GM12878 (cell line): ENCODE results near the gene DXO. TPM values are rescaled to one million over a fixed set of nuclear protein-coding genes. Genes with fewer than 3 reads are reported as not detected.

Experiments
- ATF3 ChIP-seq: IDR thresholded peaks from 2 replicates; pipeline ENCODE4 v1.6.1; 2011; ENCODE audit warnings: low read depth, mild to moderate bottlenecking, low read length, moderate library complexity, borderline replicate concordance; ENCODE audit errors: extremely low read depth
- BCLAF1 ChIP-seq: fragments of 450-650 bp; IDR thresholded peaks from 2 replicates; pipeline ENCODE4 v1.6.1; 2017; ENCODE audit warnings: antibody characterized with exemption, mild to moderate bottlenecking, moderate library complexity
- BHLHE40 ChIP-seq, 2 experiments: fragments of 450-650 bp in 1 of 2; IDR thresholded peaks; 2 replicates each; pipeline ENCODE4 v1.6.1; 2011 to 2017; ENCODE audit warnings: low read depth in 2 of 2, borderline replicate concordance in 1 of 2, improper control_type of control experiment in 1 of 2, low read length in 1 of 2, mild to moderate bottlenecking in 1 of 2
- E2F8 ChIP-seq: fragments of 450-650 bp; IDR thresholded peaks from 2 replicates; pipeline ENCODE4 v1.6.1; 2018; ENCODE audit warnings: mild to moderate bottlenecking, low read depth, moderate library complexity; ENCODE audit not compliant: partially characterized antibody
- FOXK2 ChIP-seq: fragments of 450-650 bp; IDR thresholded peaks from 2 replicates; pipeline ENCODE4 v1.6.1; 2017; ENCODE audit warnings: mild to moderate bottlenecking, moderate library complexity
- GATAD2B ChIP-seq: fragments of 450-650 bp; conservative IDR thresholded peaks from 2 replicates; pipeline ENCODE4 v1.6.1; 2017; ENCODE audit warnings: low read depth, mild to moderate bottlenecking, moderate library complexity
- KAT2A ChIP-seq: conservative IDR thresholded peaks from 2 replicates; pipeline ENCODE4 v1.6.1; 2011; ENCODE audit warnings: low read depth, low read length; ENCODE audit not compliant: control insufficient read depth
- NFXL1 ChIP-seq: fragments of 450-650 bp; IDR thresholded peaks from 2 replicates; pipeline ENCODE4 v1.6.1; 2017; ENCODE audit warnings: antibody characterized with exemption, mild to moderate bottlenecking, borderline replicate concordance
- NFYB ChIP-seq: IDR thresholded peaks from 2 replicates; pipeline ENCODE4 v1.6.1; 2011; ENCODE audit warnings: low read depth, mild to moderate bottlenecking, low read length, improper control_type of control experiment, moderate library complexity; ENCODE audit not compliant: insufficient read depth
- NKRF ChIP-seq: fragments of 450-650 bp; conservative IDR thresholded peaks from 2 replicates; pipeline ENCODE4 v1.6.1; 2017; ENCODE audit warnings: mild to moderate bottlenecking, moderate library complexity
- PAX5 ChIP-seq: IDR thresholded peaks from 2 replicates; pipeline ENCODE4 v1.6.1; 2011; ENCODE audit warnings: low read depth, low read length, borderline replicate concordance
- RFX5 ChIP-seq: IDR thresholded peaks from 2 replicates; pipeline ENCODE4 v1.6.1; 2011; ENCODE audit warnings: low read depth, low read length, improper control_type of control experiment
- SIN3A ChIP-seq: IDR thresholded peaks from 2 replicates; pipeline ENCODE4 v1.6.1; 2012; ENCODE audit warnings: low read depth, low read length, improper control_type of control experiment
- ZNF24 ChIP-seq: fragments of 450-650 bp; IDR thresholded peaks from 2 replicates; pipeline ENCODE4 v1.6.1; 2017; ENCODE audit warnings: antibody characterized with exemption, mild to moderate bottlenecking
- ZNF622 ChIP-seq: fragments of 450-650 bp; IDR thresholded peaks from 2 replicates; pipeline ENCODE4 v1.6.1; 2017; ENCODE audit warnings: mild to moderate bottlenecking, inconsistent platforms
- polyA plus RNA-seq, 11 experiments: library from polyadenylated mRNA; depleted of rRNA in 4 of 11; unstranded in 6 of 11; stranded (reverse) in 5 of 11; fragments of >200 nt; fragmentation: Nextera tagmentation in 4 of 11; fragmentation: Illumina TruSeq in 1 of 11; extraction: Ambion mirVana in 4 of 11; extraction: Trizol in 1 of 11; gene quantifications; 1 replicate in 1 of 11; 2 replicates in 10 of 11; pipeline versions ENCODE4 v1.2.1 to v1.2.3, GENCODE V29; 2011 to 2016; ENCODE audit warnings: inconsistent platforms in 2 of 11, missing spikeins in 2 of 11, low read depth in 1 of 11
- total RNA-seq, 4 experiments: library from RNA; depleted of rRNA in 3 of 4; stranded (reverse); fragments of >200 nt in 3 of 4; fragmentation: Illumina TruSeq in 1 of 4; extraction: Trizol in 1 of 4; gene quantifications; 2 replicates each; pipeline versions ENCODE4 v1.2.1 to v1.2.3, GENCODE V29; 2013 to 2021

The DXO gene
- total and polyA plus RNA-seq, 10 of the 15 experiments (the other 5 are each of a cell fraction or from before 2014, with no cell fraction given): 4.5 to 21.4 (median 16.3) TPM

GRCh38 chr6:31958741-31959739, 12.9 kb downstream of the DXO start, which contains the start of the genes NELFE and SKIC2 (continued):
- TF ChIP-seq BHLHE40 (IDR thresholded peaks at IDR 0.05; ENCODE audit: borderline replicate concordance in 1 of 2, low read depth in 2 of 2, low read length in 1 of 2): peak; percentile 29 to 65; a peak in 2 of 4 replicates
- TF ChIP-seq BCLAF1: no peak
- TF ChIP-seq NKRF: peak; percentile 88
- TF ChIP-seq KAT2A: no peak
- peak; percentile 82; the same call in 1 of the 2 replicates for TF ChIP-seq ATF3
- TF ChIP-seq GATAD2B: peak; percentile 99
- TF ChIP-seq PAX5: no peak
- peak; percentile 59 for TF ChIP-seq FOXK2
- TF ChIP-seq E2F8: peak; percentile 95
- TF ChIP-seq RFX5: peak; percentile 52; the same call in 1 of the 2 replicates
- peak; percentile 98 for TF ChIP-seq SIN3A
- no peak for TF ChIP-seq NFXL1
- no peak for TF ChIP-seq ZNF622
- TF ChIP-seq ZNF24: no peak
- no peak for TF ChIP-seq NFYB
